Hepatocyte (in vitro differentiated cells): ENCODE results near the gene SCARF2.

Source experiments
- EZH2 ChIP-seq: fragments of 200-600 bp; sonication (generic); IDR thresholded peaks from 2 replicates; pipeline ENCODE4 v1.6.1; 2016; ENCODE audit warnings: antibody characterized with exemption, mild to moderate bottlenecking, borderline replicate concordance
- EZH2phosphoT487 ChIP-seq: fragments of 200-600 bp; sonication (generic); IDR thresholded peaks from one replicate; pipeline ENCODE4 v1.6.1; 2018; ENCODE audit warnings: antibody characterized with exemption, mild to moderate bottlenecking, low read depth, moderate library complexity; ENCODE audit not compliant: unreplicated experiment, severe bottlenecking

- TF ChIP-seq EZH2phosphoT487 (no peak), EZH2 (no peak)
Observed at GRCh38 chr22:20389288-20389687, 48.3 kb downstream of the SCARF2 start.
